RCC 7860 (cell line): Measurements from ENCODE around the gene ABLIM2.

Experiments
- DNase-seq: peaks from one replicate; pipeline ENCODE4 v3.0.0-alpha.2; 2015; ENCODE audit warnings: low spot score
- FAIRE-seq: peaks from 2 replicates; lab custom pipeline; 2012; peaks lifted over from hg19 to GRCh38; lab: Jason Lieb, UNC

ABLIM2 gene

DNA sequence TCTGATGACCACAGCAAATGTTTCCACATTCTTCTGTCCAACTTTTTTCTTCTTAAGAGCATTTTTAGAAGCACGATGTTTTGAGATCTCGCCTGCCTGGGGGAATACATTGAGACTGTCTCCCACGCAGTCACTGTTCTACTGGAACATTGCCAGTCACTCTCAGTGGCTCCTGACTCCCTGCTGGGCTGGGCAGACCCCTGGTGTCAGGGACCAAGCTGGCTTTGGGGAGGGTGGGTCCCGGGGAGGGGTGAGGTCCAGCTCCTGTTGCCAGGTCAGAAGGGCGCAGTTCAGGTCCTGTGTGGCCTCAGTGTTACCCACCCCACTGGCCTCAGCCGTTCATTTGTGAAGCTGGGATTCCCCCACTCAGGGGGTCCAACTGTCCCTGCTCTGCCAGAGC lies 18.9 kb upstream of the ABLIM2 start:
- FAIRE-seq (no peak), DNase-seq (no peak)

DNA sequence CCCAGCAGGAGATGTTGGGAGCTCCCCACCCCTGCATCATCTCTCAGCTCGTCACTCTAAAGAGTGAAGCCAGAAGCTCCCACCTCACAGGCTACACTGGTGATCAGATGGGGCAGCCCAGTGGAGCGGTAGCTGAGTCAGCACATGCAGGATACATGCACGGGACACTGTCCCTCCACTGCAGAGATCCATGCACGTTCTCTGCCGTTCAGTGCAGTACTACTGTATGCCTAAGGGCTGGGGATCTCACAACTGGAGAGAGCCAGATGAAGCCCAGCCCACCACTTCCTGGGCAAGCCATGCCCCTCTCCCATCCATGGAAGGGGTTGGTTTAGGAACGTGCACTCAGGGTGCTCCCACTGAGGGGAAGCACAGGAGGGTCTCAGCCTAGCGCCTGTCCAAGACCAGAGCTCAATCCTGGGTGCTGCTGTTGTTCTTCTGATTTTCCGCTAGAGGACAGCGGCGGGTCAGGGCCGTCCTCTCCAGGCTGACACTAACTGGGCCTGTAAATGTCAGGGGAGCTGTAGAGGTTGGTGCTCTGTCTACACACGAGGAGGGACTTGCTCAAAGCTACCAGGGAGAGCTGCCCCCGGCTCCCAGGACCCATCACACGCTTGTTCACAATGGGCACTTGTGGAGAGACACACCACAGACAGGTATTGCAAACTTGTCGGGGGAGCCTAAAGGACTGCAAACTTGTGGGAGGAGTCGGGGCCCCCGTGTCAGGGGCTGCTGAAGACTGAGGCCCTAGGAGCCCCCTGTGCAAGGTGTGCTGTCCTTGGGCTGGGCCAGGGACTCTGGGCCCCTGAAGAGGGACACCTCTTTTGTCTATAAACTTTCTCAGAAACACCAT lies 18.2 kb upstream of the ABLIM2 start:
- FAIRE-seq (no peak), DNase-seq (peak; percentile 50)

DNA sequence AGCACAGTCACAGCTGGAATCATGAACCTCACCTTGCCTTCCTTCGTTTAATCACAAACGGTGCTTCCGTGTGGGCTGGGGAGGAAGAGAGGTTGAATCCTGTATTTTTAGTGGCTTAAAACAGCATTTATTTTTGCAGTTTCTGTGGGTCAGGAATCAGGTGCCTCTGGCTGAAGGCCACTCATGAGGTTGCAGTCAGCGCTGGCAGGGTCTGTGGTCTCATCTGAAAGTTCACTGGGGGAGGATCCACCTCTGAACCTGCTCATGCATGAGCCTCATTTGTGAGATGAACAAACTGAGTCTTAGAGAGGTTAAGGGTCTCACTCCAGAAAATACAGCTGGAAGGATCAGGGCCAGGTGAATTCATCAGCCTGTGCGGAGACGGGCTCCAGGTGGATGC lies 17.1 kb upstream of the ABLIM2 start:
- no peak for FAIRE-seq
- no peak for DNase-seq

DNA sequence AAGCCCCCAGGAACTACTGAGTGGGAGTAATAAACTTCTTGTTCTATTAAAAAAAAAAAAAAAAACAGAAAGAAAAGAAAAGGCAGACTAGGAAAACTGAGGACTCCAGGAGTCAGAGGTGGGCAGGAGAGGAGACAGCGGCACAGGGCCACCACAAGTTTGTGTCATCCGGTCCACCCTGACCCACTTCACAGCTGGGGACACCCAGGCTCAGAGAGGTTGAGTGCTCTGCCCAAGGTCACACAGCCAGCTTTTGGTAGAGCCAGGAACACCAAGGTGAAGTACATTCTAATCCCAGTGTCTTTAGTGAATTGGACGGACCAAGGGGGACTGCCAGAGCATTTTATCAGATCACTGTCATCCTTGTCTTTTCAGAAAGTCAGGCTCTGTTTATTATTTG lies 16.4 kb upstream of the ABLIM2 start:
- FAIRE-seq: no peak
- DNase-seq: no peak

DNA sequence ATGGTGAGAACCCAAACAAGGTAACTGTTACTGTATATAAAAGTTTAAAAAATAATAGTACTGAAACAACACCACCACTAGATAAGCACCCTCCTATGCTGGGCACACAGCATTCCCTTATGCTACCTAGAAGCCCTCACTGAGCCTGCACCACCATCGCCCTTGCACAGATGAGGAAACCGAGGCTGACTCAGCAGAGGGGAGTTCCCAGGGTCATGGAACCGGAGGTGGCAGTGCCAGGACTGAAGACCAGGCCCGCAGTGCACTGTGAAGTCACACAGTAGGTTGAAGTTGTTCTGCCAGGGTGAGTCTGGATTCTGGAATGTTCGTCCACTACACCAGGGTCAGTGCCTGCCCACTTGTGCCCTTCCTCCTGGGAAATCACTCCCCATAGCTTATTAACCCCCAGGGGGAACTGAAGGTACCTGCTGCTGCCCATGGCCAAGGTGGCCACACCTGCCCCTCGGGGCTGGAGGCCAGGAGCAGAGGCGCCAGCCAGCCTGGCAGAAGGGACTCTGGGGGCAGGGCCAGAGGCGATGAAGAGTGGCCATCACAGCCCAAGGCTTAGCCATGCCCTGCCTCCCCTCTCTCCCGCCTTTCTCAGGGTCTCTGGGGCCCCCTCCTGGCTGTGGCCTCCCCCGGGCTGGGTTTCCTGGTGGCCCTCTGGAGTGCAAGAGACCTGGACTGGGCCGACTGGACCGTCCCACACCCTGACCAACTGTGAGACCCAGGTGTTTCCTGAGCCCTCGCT lies 15.1 kb upstream of the ABLIM2 start:
- FAIRE-seq: no peak
- peak; percentile 31 for DNase-seq

DNA sequence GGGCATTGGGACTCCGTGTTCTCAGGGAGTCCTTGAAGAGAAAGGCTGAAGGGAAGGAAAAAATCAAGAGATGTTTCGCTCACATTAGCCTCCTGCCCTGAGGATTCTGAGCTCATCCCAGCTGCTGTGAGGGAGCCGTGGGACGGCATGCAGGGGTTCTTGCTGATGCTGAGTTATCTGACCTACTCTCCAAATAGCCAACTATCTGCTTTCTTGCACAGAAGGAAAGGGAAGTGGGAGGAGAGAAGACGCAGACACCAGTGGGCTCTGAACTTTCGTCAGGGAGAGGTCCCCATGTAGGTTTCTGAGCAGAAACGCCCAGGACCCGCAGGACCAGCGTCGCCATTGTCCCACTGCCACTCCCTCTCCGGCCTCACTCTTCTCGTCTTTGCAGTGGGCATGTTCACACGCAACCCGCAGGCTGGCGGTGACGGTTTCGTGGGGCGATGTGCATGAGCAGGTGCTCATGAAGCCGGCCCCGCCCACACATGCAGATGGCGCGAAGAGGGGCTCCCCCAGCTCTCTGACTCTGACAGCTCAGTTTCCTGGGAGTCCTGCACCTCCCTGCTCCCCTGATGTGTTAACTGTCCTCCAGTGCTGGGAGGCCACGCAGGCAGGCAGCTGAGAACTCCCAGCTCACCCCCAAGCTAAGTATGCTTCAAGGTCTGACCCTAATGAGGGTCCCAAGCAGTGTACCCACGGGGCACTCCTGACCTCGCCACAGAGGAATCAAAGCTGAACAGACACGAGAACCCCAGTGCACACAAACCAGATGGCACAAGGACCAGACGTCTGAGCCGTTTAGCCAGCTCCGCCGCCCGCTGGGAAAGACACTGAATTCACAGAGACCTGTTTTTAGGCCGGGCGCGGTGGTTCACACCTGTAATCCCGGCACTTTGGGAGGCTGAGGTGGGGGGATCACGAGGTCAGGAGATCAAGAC lies 13.6 kb upstream of the ABLIM2 start:
- FAIRE-seq (no peak), DNase-seq (no peak)

DNA sequence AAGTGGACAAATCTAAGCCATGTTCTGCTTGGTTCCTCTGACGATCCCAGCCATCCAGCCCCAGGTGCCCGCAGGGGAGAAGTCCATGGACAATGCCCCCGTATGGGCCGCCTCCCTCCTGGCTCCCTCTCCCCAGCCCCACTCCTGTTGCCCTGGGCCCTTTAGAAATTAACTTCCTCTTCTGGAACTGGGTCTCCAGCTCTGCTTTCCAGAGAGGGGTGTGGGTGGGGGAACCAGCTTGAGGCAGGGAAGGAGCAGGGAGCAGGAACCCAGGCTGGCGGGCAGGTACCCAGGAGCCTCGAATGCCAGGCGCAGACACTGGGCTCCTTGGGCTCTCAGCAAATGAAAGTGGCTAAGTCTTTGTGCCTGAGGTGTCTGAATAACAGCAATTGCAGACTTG lies 12.7 kb upstream of the ABLIM2 start:
- DNase-seq: no peak
- FAIRE-seq: no peak

DNA sequence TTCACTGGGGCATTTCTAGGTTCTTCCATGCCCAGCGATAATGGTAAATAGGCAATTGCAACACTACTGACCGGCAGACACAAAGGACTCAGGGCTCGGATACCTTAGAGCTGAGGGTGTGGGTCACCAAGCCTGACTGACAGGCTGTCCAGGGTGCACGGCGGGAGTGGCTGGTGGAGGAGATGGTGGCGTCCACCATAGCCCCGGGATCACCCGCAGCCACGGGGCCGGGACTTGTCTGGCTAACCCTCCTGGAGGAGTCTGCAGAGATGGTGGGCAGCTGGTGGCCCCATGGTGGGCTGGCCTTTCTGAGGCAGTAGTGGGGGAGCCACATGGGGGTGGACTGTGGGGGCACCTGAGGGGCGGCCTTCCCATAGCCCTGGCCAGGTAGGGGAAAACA lies 11.7 kb upstream of the ABLIM2 start:
- FAIRE-seq (no peak), DNase-seq (no peak)

DNA sequence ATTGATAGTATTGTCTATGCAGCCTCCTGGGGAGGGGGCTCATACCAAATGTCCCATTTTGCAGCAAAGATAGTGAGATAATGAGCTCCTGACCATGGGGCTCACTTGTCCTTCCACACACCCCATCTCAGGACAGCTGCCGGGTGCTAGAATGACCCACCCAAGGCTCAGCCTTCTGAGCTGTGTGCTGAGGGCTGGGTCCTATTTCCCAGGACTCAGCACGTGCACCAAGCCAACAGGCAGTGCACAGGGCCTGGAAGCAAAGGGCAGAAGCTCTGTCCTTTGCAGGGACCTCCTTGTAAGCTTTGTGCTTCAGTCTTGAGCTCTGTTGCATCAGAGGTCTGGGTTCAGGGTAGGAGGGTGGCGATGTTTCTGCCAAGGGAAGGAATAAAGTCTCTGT lies 11.2 kb upstream of the ABLIM2 start:
- DNase-seq (no peak), FAIRE-seq (no peak)

DNA sequence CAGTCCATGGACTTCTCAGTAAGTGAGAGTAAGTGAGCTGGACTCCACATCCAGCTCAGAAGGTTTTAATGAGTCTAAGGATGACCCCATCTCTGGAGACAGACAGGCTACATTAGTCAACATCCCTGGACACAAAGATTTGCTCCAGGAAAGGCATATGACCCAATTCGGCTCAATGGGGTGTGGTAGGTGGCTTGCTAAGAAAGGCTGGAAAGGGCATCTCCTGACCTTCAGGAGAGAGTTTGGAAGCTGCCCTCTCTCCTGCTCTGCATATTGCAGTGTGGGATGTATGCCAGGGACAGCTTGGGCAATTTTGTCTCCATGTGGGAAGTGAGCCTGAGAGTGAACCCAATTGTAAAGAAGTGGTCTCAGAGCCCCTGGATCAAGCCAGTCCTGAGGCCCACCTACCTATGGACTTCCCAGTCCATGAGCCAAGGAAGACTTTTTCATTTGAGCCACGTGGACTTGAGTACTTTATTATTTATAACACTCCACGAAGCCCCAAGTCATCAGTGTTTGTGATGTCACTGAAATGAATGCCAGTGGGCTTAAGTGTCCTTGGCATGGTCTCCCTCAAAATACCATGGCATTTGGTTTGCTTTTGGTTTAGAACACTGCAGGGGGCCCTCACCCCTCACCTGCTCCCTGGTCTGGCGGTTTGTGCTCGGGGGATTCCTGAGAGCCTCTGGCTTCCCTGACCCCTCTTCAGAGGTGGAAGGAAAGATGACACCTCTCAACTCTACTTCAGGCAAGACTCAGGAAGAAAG lies 10.4 kb upstream of the ABLIM2 start:
- no peak for DNase-seq
- no peak for FAIRE-seq

DNA sequence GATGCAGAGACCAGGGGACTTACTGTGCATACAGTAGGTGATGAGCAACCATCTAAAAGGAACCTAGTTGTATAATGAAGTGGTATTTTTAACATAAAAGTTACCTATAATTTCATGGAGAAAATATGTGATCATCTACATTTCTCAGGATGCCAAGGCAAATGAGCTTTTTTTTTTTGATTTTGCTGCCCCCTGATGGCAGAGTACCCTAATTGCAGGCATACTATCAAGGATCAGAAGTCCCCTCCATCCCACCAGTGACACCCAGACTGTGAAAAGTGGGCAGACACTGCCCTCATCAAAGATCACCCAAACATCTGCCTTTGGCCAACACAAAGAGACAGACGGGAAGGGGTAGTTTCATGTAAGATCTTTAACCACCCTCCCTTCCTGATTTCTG lies 9.6 kb upstream of the ABLIM2 start:
- FAIRE-seq: no peak
- DNase-seq: no peak

DNA sequence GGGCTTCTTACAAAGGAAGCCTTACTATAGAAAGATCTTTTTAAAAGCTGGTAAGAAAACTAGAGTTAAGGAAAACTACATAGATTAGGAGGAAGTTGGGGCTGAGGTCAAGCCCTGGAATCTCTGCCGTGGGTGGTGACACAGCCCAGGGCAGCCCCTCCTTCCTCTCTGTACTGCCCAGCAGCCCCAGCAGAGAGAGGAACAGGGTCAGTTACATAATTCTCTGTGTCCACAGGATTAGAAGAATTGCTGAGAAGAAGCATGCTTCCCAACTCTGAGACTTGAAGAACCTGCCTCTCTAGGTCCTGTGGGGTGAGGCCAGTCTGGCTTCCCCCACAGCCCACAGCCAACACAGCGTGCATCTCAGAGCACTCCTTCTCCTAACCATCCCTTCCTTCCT lies 9.2 kb upstream of the ABLIM2 start:
- FAIRE-seq (no peak), DNase-seq (no peak)

DNA sequence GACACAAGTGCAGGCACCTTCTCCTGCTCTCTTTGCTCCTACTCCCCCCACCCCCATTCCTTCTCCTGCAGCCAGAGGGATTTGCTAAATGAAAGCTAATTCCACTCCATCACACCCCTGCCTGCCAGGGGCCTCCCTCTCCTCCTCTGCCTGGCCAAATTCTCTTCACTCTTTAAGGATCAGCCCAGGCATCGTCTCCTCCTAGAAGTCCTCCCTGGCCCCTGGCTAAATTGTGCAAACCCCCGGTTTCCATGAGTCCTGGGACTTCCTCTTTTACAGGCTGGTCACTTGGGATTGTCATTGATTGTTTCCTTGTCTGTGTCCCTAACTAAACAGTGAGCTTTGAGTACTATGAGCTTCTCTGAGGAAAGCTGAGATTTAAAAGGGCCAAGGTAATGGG lies 8.7 kb upstream of the ABLIM2 start:
- FAIRE-seq (no peak), DNase-seq (no peak)

DNA sequence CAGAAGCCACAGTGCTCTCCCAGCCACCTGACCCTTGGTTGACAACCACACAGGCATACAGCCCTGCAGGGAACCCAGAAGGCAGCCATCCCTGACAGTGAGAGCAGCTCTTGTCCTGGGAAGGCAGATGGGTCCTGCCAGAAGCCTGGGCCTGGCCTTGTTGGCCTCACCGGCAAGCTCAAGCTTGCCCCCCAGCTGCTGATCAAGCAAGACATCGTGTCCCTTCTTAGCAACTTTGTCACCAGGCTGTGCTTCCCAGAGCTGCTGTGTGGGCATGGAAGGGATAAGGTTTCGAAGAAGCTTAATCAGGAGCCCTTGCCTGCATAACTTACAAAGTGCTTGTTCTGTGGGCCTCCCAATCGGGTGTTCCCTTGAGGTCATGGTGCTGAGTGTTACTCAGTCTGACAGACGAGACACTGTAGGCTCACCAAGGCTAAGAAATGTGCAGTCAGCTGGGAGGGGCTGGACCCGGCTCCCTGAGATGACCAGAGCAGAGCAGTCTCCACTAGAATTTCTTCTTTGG lies 6.8 kb upstream of the ABLIM2 start:
- no peak for DNase-seq
- FAIRE-seq: no peak

DNA sequence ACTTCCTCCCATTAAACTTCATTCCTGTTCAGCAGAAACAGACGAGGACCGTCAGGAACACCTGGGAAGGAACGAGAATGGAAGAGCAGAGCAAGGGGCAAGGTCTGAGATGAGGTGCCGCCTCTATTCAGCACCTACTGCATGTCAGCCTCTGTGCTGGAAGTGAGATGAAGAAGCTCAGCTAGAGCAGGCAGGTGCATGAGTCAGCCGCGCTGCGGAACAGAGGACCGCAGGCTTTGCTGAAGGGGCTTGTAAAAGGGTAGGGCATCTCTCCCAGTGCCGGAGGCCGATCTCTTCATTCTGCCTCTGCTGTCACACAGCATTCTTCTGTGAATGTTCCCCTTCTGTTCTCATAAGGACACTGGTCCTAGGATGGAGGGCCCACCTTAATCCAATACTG lies 6.1 kb upstream of the ABLIM2 start:
- DNase-seq: no peak
- no peak for FAIRE-seq

DNA sequence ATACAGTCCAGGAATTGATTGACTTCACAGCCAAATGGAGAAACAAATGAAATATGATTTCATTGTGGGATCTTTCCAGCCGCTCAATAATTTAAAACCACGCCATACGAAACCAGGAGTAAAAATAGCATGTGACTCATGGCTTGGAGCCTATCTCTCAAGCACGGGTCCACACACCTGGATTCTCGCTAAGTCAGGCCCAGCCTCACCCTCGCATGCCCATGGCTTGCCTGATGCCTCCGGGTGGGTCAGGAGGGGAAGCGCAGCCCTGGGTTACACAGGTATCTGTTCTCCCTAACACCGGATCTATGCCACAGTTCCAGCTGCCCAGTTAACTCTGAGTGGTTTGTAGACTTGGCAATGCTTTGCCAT lies 5.6 kb upstream of the ABLIM2 start:
- FAIRE-seq (no peak), DNase-seq (no peak)

DNA sequence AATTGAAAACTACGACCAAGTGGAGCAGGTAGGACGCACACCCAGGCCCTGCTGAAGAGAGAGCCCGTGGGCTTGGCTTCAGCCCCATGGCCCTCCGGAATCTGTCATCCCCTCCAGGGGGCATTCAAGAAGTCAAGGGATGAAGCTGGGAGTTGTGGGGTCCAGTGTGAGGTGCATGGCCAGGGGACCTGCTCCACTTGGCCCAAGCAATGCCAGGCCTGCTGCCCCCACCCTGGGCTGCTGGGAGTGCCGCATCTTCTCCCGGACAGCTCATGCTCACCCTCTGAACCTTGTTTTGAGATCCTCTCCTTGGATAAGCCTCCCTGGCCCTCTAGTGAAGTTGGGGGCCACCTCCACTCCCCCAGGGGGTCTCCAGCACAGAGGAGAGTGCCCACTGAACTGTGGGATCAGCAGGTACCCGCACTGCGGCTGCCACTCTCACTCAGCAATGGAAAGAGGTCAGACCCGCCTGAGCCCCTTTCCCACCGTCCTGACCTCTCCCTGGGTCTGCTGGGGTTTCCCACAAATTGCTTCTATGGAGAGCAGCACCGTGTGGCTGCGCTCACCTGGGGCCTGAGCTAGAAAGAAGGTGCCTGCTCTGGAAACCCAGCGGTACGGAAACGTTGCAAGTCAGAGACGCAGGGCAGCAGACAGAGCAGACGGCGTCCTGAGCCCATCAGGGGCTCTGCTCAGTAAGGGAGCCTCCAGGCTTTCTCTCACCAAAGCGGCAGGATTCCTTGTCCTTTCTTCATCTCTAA lies 5.0 kb upstream of the ABLIM2 start:
- DNase-seq (no peak), FAIRE-seq (no peak)

DNA sequence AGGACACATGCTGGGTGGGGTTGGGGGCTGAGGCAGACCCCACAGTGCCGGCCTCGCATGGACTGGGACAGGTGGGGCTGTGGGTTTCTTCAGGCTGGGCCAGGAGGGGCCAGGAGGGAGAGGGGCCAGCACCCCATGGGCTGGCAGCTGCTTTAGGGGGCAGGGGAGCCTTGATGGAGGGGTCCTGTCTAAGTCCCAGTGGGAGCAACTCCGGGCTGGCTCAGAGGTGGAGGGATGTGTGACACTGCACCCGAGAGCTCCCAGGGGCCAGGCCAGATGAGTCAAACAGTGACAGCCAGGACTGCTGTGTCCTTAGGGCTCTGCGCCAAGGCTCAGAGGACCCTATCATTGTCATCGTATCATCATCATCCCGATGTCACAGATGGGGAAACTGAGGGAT lies 4.4 kb upstream of the ABLIM2 start:
- DNase-seq: no peak
- FAIRE-seq: no peak

DNA sequence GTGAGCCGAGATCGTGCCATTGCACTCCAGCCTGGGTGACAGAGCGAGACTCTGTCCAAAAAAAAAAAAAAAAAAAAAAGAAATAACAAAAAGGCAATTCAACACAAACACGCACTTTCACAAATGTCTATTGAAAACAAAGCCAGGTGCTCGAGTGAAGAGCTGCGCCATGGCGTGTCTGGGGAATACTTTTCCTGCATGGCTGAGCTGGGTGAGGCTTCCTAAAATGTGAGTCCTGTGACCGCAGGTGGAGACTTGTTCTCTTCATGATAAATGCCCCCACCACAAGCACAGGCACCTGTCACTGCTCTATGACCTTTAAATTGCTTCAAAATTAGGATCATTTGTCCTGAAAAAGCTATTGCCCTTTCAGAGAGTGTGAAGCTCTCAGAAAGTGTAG lies 4.0 kb upstream of the ABLIM2 start:
- FAIRE-seq: no peak
- no peak for DNase-seq

DNA sequence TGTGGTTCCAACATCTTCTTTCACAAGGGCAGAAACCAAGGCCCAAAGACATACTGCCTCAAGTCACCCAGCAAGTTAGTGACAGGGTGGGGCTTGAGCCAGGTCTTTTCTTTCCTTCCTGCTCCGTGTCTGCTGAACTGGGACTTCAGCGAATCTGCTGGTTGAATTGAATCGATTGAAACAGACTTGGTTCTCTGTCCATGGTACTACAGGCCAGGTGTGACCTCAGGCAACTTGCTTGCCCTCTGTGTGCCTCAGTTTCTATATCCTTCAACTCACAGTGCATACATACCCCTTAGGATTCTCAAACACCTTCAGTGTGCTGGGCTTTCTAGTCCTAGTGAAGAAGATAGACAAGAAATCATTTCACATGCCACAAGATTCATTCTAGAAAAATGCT lies 2.0 kb upstream of the ABLIM2 start:
- no peak for DNase-seq
- no peak for FAIRE-seq
